Naive B cell (primary cell): ENCODE results near the gene MERTK. TPM values are rescaled to one million over a fixed set of nuclear protein-coding genes. Genes with fewer than 3 reads are reported as not detected.
"Not testable (repeated sequence)": the region's sequence is repeated elsewhere in the genome, so short reads cannot be mapped to it uniquely, and the experiment has no call there.

Source experiments
- ATAC-seq, 2 donors: fragments of 150-1000 bp; cut with Tn5 transposase; 2 replicates each; pipeline ENCODE4 v1.10.0; 2021; ENCODE audit warnings: low read depth in 2 of 2, mild to moderate bottlenecking in 2 of 2, moderate library complexity in 2 of 2
- DNase-seq: peaks from one replicate; pipeline ENCODE4 v3.0.0; 2022
- H3K27ac Mint-ChIP-seq, 6 donors: one replicate each; pipeline ENCODE4 v1.8.0; 2020 to 2022; ENCODE audit warnings: mild to moderate bottlenecking in 6 of 6, mixed read lengths in 6 of 6, moderate library complexity in 5 of 6, inconsistent platforms in 2 of 6
- H3K27me3 Mint-ChIP-seq, 3 donors: one replicate each; pipeline ENCODE4 v1.8.0; 2021 to 2022; ENCODE audit warnings: mixed read lengths in 3 of 3, mild to moderate bottlenecking in 1 of 3
- H3K36me3 Mint-ChIP-seq, 2 donors: one replicate each; pipeline ENCODE4 v1.8.0; 2020 to 2022; ENCODE audit warnings: mixed read lengths in 2 of 2, inconsistent platforms in 1 of 2, mild to moderate bottlenecking in 1 of 2
- H3K4me1 Mint-ChIP-seq, 3 donors: one replicate each; pipeline ENCODE4 v1.8.0; 2020 to 2022; ENCODE audit warnings: mixed read lengths in 3 of 3, inconsistent platforms in 1 of 3, mild to moderate bottlenecking in 1 of 3, moderate library complexity in 1 of 3
- H3K4me3 Mint-ChIP-seq, 8 donors: one replicate each; pipeline ENCODE4 v1.8.0; 2020 to 2022; ENCODE audit warnings: mild to moderate bottlenecking in 8 of 8, mixed read lengths in 8 of 8, moderate library complexity in 8 of 8, inconsistent platforms in 2 of 8
- H3K9me3 Mint-ChIP-seq, 7 donors: one replicate each; pipeline ENCODE4 v1.8.0; 2020 to 2022; ENCODE audit warnings: mixed read lengths in 7 of 7, mild to moderate bottlenecking in 5 of 7, inconsistent platforms in 2 of 7, moderate library complexity in 1 of 7
- polyA plus RNA-seq, 6 donors: library from polyadenylated mRNA; unstranded; fragments of 300-500 nt; fragmentation: Illumina TruSeq; gene quantifications; one replicate each; pipeline ENCODE4 v1.2.3, GENCODE V29; 2021; ENCODE audit warnings: low read depth in 6 of 6

The MERTK gene
- polyA plus RNA-seq, 6 donors from 2014 or later = 0.16 TPM; not detected in 5

DNA sequence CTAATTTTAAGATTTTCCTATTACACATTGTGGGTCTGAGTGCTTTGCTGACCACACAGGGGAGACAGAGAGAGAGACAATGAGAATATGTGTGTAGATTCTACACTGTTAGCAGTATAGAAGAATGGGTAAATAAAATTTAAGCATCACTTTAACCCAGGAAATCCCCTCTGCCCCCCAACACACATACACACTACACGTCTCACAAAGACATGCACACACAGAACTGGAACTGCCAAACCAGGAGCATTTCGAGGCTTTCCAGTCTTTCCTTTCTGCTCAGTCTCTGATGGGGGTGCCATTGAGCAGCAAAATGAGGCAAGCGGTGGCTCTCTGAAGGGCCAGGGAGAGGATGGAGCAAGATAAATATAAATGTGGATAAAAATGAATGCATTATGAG, 2.5 kb downstream of the MERTK start:
- Mint-ChIP-seq H3K36me3 (no peaks in the 10 kb centered on the region), H3K4me1 (peaks cover 11 to 21% (median 19%) of the 10 kb centered on the region in 3 donors), H3K9me3 (no peaks in the 10 kb centered on the region), H3K27ac (no peak overlapping the region), H3K4me3 (peak overlapping the region in 1 of 8 donors; percentile 78), H3K27me3 (peaks cover 16 to 32% (median 29%) of the 10 kb centered on the region in 3 donors)
- ATAC-seq (no peak), DNase-seq (no peak)

DNA sequence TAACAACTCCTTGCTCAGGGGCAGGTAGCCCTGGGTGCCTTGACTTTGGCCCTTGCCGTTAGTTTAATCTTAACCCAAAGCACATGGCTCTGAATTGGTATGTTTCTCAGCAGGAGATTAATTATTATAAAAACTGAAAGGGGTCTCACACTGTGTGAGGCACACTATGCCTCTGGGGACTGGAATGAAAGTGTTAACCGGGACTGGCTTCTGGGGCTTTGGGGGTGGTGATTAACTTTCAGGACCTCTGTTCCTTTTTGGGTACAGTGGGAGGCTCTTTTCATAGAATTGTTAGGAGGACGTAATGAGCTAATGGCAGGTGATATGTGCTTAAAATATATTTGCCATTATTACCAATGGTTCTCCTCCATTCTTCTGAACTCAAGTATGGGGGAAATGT, 5.1 kb downstream of the MERTK start:
- ATAC-seq (no peak), DNase-seq (no peak)
- no peak overlapping the region for H3K4me3 Mint-ChIP-seq
- peaks cover 4 to 10% (median 10%) of the 10 kb centered on the region in 3 donors for H3K27me3 Mint-ChIP-seq
- peaks cover 14 to 29% (median 26%) of the 10 kb centered on the region in 3 donors for H3K4me1 Mint-ChIP-seq
- no peaks in the 10 kb centered on the region for H3K9me3 Mint-ChIP-seq
- H3K36me3 Mint-ChIP-seq = no peaks in the 10 kb centered on the region
- H3K27ac Mint-ChIP-seq = peak overlapping the region in 1 of 6 donors; percentile 87

DNA sequence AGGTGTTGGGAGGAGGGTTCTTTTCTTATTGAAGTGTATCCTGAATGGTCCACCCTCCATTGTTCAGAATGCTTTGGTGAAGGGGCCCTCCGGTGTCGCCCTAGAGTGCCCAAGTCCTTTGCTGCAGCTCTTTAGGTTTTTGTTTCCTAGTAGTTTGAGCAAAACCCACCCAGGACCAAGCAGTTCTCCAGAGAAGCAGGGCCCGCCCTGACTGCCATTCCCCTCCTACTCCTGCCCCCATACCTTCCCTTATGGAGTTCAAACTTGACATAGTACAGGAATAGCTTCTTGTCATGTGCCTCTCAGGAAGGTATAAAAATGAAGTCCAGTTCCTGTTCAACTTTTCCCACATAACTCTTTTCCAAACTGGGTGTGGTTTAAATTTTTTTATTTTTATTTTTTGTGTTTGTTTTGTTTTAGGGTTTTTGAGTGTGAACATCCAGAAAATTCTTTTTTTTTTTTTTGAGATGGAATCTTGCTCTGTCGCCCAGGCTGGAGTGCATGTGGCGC, 5.6 kb downstream of the MERTK start:
- H3K4me3 Mint-ChIP-seq = no peak overlapping the region
- DNase-seq (no peak), ATAC-seq (no peak)
- peaks cover 14 to 32% (median 26%) of the 10 kb centered on the region in 3 donors for H3K4me1 Mint-ChIP-seq
- H3K27me3 Mint-ChIP-seq = peaks cover 4 to 10% (median 10%) of the 10 kb centered on the region in 3 donors
- H3K9me3 Mint-ChIP-seq = no peaks in the 10 kb centered on the region
- no peaks in the 10 kb centered on the region for H3K36me3 Mint-ChIP-seq
- no peak overlapping the region for H3K27ac Mint-ChIP-seq

DNA sequence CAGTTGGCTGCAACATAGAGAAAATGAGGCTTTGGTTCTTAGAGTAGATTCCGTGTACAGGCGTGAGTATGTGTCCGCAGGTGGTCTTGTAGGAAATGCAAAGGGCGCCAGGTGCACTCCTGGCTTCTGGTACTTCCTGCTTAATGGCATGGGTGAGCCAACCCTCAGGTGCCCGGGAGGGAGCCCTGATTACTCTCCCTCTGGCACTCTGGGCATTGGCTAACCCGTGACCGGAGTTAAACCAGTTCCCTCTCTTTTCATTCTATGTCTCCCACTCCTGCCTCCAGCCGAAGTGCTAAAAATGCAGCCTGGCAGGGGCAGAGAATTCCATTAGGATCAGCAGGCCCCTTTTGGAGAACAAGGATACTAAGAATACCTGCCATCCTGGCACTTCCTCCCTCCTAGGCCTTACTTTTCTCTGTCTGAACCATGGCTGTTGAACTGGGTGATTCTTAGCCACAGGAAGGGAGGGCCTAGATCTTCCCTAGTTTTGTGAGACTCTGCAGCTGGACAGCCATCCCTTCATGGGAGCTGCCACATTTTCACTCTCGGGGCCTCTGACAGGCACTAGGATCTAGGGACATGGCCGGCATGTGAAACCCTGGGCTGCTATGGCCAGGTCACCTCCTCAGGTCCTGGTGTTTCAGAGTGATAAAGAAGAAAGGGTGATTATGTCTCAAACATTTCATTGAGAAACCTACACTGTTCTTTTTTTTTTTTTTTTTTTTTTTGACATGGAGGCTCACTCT, 6.5 kb downstream of the MERTK start:
- no peak overlapping the region for H3K27ac Mint-ChIP-seq
- H3K9me3 Mint-ChIP-seq = no peaks in the 10 kb centered on the region

DNA sequence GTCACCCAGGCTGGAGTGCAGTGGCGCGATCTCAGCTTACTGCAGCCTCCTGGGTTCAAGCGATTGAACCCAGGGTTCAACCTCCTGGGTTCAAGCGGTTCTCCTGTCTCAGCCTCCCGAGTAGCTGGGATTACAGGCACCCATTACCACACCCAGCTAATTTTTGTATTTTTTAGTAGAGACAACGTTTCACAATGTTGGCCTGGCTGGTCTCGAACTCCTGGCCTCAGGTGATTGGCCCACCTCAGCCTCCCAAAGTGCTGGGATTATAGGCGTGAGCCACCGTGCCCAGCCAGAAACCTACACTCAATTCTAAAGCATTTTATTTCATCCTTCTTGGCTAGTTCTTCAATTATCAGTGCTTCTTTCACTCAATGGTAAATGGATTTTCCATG, 7.1 kb downstream of the MERTK start:
- not testable (repeated sequence) for ATAC-seq, H3K36me3 Mint-ChIP-seq, H3K9me3 Mint-ChIP-seq, DNase-seq, H3K4me3 Mint-ChIP-seq
- peaks cover 3 to 10% (median 10%) of the 10 kb centered on the region in 3 donors for H3K27me3 Mint-ChIP-seq
- H3K27ac Mint-ChIP-seq = peak overlapping the region in 4 of 6 donors; percentile 49 to 79 (median 70)
- peaks cover 14 to 24% (median 17%) of the 10 kb centered on the region in 3 donors for H3K4me1 Mint-ChIP-seq

More for the DNA sequence above, 6.5 kb downstream of the MERTK start:
- DNase-seq (no peak), ATAC-seq (no peak)
- Mint-ChIP-seq H3K36me3 (no peaks in the 10 kb centered on the region), H3K4me1 (peaks cover 14 to 24% (median 17%) of the 10 kb centered on the region in 3 donors), H3K4me3 (no peak overlapping the region), H3K27me3 (peaks cover 4 to 10% (median 10%) of the 10 kb centered on the region in 3 donors)

DNA sequence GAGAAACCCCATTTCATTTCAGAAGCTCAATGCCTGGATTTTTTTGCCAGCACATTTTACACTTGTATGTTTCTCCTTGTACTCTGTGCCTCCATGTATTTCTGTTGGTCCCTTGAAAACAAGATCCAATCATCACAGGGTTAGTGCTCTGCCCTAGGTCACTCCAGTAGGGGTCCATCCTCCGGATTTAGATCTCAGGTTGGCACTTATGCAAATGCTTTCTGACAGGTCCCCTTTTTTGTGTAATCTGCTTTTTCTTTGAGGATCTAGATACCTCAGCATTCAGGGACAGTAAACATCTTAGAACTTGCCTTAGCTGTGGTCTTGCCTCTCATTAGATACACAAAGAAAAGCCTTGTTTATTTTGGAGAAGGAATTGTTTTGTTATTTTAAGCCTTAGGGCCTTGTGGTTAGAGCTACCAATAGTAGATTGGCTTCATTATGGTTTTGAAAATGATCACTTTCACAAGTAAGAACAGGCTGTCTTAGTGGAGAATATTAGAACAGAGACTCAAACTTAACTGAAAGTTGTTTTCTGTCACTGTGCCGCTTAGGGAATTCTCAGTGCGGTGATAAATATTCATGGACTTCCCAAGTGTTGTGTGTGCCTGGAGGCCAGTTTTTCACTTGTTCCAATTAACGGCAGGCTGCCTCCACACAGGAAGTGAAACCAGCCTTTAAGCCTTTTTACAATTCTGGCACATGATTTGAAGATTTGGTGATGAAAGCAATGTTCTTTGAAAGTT, 7.8 kb downstream of the MERTK start:
- DNase-seq = peak; percentile 38
- Mint-ChIP-seq H3K4me3 (peak overlapping the region in 5 of 8 donors; percentile 7 to 44 (median 36)), H3K36me3 (no peaks in the 10 kb centered on the region), H3K27me3 (peaks cover 0 to 10% (median 4%) of the 10 kb centered on the region in 3 donors), H3K27ac (peak overlapping the region; percentile 49 to 79 (median 70)), H3K4me1 (peaks cover 14 to 24% (median 17%) of the 10 kb centered on the region in 3 donors), H3K9me3 (no peaks in the 10 kb centered on the region)
- ATAC-seq = peak; percentile 58 to 78

DNA sequence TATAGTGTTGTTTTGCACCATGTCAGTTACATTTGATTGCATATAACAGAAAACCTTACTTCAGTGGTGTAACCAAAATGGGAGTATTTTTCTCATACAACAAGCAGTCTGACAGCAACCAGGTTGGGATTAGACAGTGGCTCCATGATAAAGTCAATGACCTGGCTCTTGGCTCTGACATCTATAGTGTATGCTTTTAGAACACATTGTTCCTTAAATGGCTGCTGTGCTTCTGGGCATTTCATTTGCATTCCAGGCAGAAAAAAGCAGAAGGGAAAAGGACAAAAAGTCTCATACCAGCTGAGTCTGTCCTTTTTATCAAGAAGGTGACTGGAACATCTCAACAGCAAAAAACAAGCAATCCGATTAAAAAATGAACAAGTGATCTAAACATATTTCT, 10.2 kb downstream of the MERTK start:
- Mint-ChIP-seq H3K27me3 (no peaks in the 10 kb centered on the region), H3K9me3 (no peaks in the 10 kb centered on the region), H3K27ac (no peak overlapping the region), H3K36me3 (no peaks in the 10 kb centered on the region), H3K4me1 (peaks cover 14 to 24% (median 17%) of the 10 kb centered on the region in 3 donors), H3K4me3 (no peak overlapping the region)
- no peak for ATAC-seq
- DNase-seq = no peak

DNA sequence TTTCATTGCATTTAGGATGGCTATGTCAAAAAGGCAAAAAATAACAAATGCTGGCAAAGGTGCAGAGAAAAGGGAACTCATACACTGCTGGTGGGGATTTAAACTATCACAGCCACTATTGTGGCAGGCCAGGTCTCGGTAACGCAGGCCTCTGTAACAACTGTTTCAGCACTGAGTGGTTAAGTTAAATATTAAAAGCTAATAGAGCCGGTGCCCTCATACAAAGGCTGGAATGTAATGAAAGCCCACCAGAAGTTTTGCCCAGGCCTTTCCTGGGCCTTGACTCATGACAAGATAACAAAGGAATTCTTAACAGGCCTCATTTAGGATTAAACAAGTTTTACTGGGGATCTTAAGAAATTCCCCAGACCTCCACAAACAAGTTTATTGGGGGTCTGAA, 10.7 kb downstream of the MERTK start:
- no peaks in the 10 kb centered on the region for H3K36me3 Mint-ChIP-seq
- peak overlapping the region in 1 of 6 donors; percentile 35 for H3K27ac Mint-ChIP-seq
- DNase-seq (no peak), ATAC-seq (no peak)
- H3K27me3 Mint-ChIP-seq = no peaks in the 10 kb centered on the region
- no peaks in the 10 kb centered on the region for H3K9me3 Mint-ChIP-seq
- H3K4me1 Mint-ChIP-seq = peaks cover 14 to 24% (median 17%) of the 10 kb centered on the region in 3 donors
- no peak overlapping the region for H3K4me3 Mint-ChIP-seq

DNA sequence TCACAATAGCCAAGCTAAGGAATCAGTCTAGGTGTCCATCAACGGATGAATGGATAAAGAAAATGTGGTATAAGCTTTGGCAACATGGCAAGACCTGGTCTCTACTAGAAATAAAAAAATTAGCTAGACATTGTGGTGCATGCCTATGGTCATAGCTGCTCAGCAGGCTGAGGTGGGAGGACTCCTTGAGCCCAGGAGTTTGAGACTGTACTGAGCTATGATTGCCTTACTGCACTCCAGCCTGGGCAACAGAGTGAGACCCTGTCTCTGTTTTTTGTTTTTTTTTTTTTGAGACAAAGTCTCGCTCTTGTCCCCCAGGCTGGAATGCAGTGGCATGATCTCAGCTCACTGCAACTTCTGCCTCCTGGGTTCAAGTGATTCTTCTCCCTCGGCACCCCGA, 11.6 kb downstream of the MERTK start:
- not testable (repeated sequence) for H3K27me3 Mint-ChIP-seq, H3K27ac Mint-ChIP-seq, H3K4me3 Mint-ChIP-seq, DNase-seq, H3K36me3 Mint-ChIP-seq, ATAC-seq, H3K9me3 Mint-ChIP-seq
- H3K4me1 Mint-ChIP-seq = peaks cover 14 to 24% (median 17%) of the 10 kb centered on the region in 3 donors

DNA sequence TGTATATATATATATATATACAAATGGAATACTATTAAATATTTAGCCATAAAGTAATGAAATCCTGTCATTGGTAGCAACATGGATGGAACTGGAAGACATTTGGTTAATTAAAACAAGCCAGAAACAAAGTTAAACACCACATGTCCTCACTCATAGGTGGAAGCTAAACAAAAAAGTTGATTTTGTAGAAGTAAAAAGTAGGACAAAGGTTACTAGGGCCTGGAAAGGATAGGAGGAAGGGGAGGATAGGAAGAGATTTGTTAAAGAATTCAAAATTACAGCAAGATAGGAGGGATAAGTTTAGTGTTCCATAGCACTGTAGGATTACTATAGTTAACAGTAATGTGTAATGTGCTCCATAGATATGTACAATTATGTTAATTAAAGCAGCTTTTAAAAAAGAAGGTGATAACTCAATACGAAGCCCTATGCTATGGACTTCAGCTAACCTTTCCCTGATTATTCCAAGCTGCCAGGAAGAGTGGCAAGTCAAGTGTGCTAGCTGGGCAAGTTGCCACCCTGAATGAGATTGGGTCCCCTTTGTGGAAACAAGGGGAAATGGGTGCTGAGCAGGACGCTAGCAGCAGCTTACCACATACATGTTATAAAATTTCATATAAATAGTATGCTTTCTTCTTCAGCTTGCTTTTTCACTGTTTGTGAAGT, 12.3 kb downstream of the MERTK start:
- H3K27ac Mint-ChIP-seq = peak overlapping the region in 1 of 6 donors; percentile 19
- ATAC-seq = no peak

DNA sequence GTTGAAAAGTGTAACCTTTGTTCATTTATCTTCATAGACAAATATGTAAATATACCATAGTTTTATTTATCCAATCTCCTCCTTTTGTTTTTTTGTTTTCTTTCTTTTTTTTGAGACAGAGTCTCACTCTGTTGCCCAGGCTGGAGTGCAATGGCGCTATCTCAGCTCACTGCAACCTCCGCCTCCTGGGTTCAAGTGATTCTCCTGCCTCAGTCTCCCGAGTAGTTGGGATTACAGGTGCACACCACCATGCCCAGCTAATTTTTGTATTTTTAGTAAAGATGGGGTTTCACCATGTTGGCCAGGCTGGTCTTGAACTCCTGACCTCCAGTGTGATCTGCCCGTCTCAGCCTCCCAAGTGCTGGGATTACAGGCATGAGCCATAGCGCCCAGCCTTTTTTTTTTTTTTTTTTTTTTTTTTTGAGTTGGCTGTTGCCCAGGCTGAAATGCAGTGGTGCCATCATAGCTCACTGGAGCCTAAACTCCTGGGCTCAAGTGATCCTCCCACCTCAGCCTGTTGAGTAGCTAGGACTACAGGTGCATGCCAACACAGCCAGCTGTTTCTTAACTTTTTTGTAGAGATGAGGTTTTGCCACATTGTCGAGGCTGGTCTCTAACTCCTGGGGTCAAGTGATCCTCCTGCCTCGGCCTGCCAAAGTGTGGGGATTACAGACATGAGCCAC, 13.0 kb downstream of the MERTK start:
- not testable (repeated sequence) for DNase-seq, H3K4me3 Mint-ChIP-seq, H3K27ac Mint-ChIP-seq, H3K27me3 Mint-ChIP-seq, ATAC-seq, H3K9me3 Mint-ChIP-seq, H3K36me3 Mint-ChIP-seq
- peaks cover 5 to 17% (median 9%) of the 10 kb centered on the region in 3 donors for H3K4me1 Mint-ChIP-seq

More for the DNA sequence above, 12.3 kb downstream of the MERTK start:
- H3K9me3 Mint-ChIP-seq = no peaks in the 10 kb centered on the region
- DNase-seq = no peak
- H3K36me3 Mint-ChIP-seq = no peaks in the 10 kb centered on the region
- no peak overlapping the region for H3K4me3 Mint-ChIP-seq
- no peaks in the 10 kb centered on the region for H3K27me3 Mint-ChIP-seq
- H3K4me1 Mint-ChIP-seq = peaks cover 12 to 23% (median 16%) of the 10 kb centered on the region in 3 donors

DNA sequence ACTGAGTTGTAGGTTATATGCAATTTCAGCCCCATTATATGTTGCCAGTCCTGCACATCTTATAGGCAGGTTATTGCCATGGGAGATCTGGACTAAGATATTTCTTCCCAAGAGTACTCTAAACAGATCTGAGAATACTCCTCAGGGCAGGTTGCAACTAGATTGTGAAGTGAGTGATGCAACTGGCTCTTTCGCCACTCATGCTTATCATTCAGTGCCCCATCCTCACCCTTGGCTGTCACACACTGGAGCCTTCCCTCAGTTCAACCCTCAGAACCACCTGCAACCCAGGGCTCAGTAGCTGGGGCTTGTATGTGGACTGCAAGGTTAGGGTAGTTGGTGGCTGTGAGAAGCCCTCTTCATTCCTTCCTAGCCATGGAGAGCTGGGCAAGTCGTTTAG, 14.1 kb downstream of the MERTK start:
- Mint-ChIP-seq H3K9me3 (no peaks in the 10 kb centered on the region), H3K36me3 (no peaks in the 10 kb centered on the region), H3K27ac (no peak overlapping the region), H3K27me3 (no peaks in the 10 kb centered on the region), H3K4me1 (peaks cover 0 to 11% (median 1%) of the 10 kb centered on the region in 3 donors), H3K4me3 (no peak overlapping the region)
- DNase-seq (no peak), ATAC-seq (no peak)

DNA sequence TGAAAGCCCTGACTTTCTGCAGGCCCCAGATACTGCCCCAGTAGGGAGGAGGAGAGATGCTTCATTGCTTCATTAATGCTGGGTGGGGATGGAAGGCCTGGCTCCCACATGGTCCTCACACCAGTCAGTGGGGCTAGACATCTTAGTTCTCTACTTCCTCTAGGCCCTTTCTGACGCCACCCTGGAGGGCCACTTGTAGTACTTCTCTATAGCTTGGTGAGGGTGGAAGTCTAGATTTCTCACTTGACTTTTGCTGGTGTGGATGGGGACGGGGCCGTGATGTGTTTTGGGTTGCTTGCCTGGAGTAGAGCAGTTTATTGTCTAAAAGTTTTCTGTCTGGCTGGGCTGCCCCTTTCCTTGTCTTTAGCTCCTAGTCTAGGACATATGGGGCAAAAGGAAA, 18.7 kb downstream of the MERTK start:
- DNase-seq = no peak
- no peaks in the 10 kb centered on the region for H3K9me3 Mint-ChIP-seq
- no peaks in the 10 kb centered on the region for H3K4me1 Mint-ChIP-seq
- no peak overlapping the region for H3K4me3 Mint-ChIP-seq
- H3K36me3 Mint-ChIP-seq = no peaks in the 10 kb centered on the region
- H3K27me3 Mint-ChIP-seq = peaks cover 0 to 6% (median 5%) of the 10 kb centered on the region in 3 donors
- H3K27ac Mint-ChIP-seq = no peak overlapping the region
- ATAC-seq = no peak
